Subcutaneous adipose tissue (tissue), 4 donors: ENCODE results near the gene TDRD10. TPM values are rescaled to one million over a fixed set of nuclear protein-coding genes. Genes with fewer than 3 reads are reported as not detected.

Experiments used
- CTCF ChIP-seq: fragments of 450-650 bp; IDR thresholded peaks from one replicate; pipeline ENCODE4 v1.5.1; 2016; ENCODE audit warnings: low read depth, mild to moderate bottlenecking, control low read depth, antibody characterized with exemption, moderate library complexity
- total RNA-seq, 4 donors: library from RNA; depleted of rRNA; stranded (reverse); fragments of >200 nt; gene quantifications; one replicate each; pipeline ENCODE4 v1.1.0, GENCODE V29; 2016

The TDRD10 gene
- total RNA-seq, 4 donors from 2014 or later, result 3.7 to 9.0 (median 7.0) TPM

GRCh38 chr1:154469844-154470560, 32.0 kb upstream of the TDRD10 start:
- no peak for TF ChIP-seq CTCF

GRCh38 chr1:154471304-154471703, 30.7 kb upstream of the TDRD10 start:
- no peak for TF ChIP-seq CTCF

- TF ChIP-seq CTCF, result no peak
These were observed 27.2 kb upstream of the TDRD10 start for GRCh38 chr1:154474802-154475201.

- no peak for TF ChIP-seq CTCF
These were observed 25.2 kb upstream of the TDRD10 start for GRCh38 chr1:154476791-154477190.

GRCh38 chr1:154478013-154478412, 24.0 kb upstream of the TDRD10 start:
- no peak for TF ChIP-seq CTCF

GRCh38 chr1:154478639-154479038, 23.4 kb upstream of the TDRD10 start:
- no peak for TF ChIP-seq CTCF

GRCh38 chr1:154479764-154480421, 22.1 kb upstream of the TDRD10 start:
- TF ChIP-seq CTCF, result no peak
